Stimulated activated naive CD8-positive, alpha-beta T cell treated with anti-CD3 and anti-CD28 coated beads, Interleukin-15, amount 100 ng/mL, for 72 hours (primary cell): Measurements from ENCODE around the gene NPIPA2.
"Not testable (repeated sequence)": the region's sequence is repeated elsewhere in the genome, so short reads cannot be mapped to it uniquely, and the experiment has no call there.

ENCODE experiments used
- ATAC-seq: fragments of 150-1000 bp; cut with Tn5 transposase; 2 replicates; pipeline ENCODE4 v1.10.0; 2021; ENCODE audit warnings: mild to moderate bottlenecking, moderate library complexity
- DNase-seq, 2 donors: peaks; one replicate each; pipeline ENCODE4 v3.0.0; 2021 to 2022
- H3K27ac Mint-ChIP-seq, 2 donors: one replicate each; pipeline ENCODE4 v1.8.0; 2022; ENCODE audit warnings: mild to moderate bottlenecking in 2 of 2, mixed read lengths in 2 of 2, moderate library complexity in 2 of 2
- H3K27me3 Mint-ChIP-seq: one replicate; pipeline ENCODE4 v1.8.0; 2022; ENCODE audit warnings: mixed read lengths
- H3K4me1 Mint-ChIP-seq: one replicate; pipeline ENCODE4 v1.8.0; 2022; ENCODE audit warnings: mild to moderate bottlenecking, mixed read lengths
- H3K4me3 Mint-ChIP-seq, 2 donors: one replicate each; pipeline ENCODE4 v1.8.0; 2022; ENCODE audit warnings: mild to moderate bottlenecking in 2 of 2, mixed read lengths in 2 of 2, moderate library complexity in 1 of 2
- H3K9me3 Mint-ChIP-seq, 2 donors: one replicate each; pipeline ENCODE4 v1.8.0; 2022; ENCODE audit warnings: mixed read lengths in 2 of 2

The NPIPA2 gene

DNA sequence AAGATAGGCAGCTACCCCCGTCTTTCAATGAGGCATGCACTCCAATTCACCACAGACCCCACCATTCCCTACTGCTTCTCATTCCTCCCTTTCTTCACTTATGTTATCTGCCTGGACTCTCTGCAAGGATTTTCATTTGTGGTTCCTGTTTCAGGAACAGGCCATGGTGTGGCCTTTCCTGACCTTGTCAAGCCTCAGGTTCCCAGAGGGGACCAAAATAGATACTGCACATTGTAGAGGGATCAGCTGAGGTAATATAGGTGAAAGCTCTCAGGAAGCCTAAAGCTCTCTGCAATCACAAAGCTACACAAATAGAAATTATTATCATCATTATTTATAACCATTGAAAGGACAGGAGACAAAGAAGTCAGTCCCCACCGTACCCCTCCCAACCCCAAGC, 50.6 kb downstream of the NPIPA2 start:
- DNase-seq, H3K4me3 Mint-ChIP-seq, H3K9me3 Mint-ChIP-seq, H3K27ac Mint-ChIP-seq, H3K4me1 Mint-ChIP-seq, ATAC-seq, H3K27me3 Mint-ChIP-seq: not testable (repeated sequence)

DNA sequence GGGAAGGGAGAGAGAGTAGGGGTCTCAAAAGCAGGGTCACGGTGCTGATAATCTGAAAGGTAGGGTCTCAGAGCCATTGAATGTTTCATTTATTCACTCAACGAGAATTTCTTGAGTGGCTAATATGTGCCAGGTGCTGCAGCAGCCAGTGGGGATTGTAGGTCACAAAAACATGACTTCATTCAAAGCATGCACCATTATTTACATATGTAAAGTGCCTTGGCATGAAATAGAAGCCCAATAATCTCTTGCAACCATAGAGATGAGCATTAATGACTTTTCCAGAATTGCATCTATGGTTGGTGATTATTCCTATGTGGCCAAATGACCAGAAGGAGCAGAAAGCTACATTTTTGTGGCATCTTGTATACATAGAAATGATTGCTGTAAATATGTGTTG, 55.2 kb downstream of the NPIPA2 start:
- not testable (repeated sequence) for H3K27ac Mint-ChIP-seq, DNase-seq, H3K27me3 Mint-ChIP-seq, ATAC-seq, H3K9me3 Mint-ChIP-seq, H3K4me3 Mint-ChIP-seq, H3K4me1 Mint-ChIP-seq

DNA sequence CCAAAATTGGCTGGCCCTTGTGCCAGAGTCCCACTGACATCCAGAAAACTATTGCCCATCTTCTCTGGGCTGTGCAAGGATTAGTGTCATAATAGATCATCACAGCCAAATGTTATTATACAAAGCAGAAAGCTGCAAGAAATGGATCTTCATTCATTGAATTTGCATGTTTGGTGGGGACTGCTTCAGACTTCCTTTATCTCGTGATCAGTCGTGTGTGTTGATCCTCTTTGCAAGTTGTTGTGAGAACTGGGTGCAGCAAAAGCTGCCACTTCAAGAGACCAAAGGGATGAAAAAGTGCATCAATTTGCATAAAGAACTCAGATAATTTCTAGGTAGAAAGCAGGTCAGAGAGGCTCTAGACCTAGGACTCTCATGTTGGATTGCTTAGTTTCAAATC, 61.2 kb downstream of the NPIPA2 start:
- not testable (repeated sequence) for H3K4me1 Mint-ChIP-seq, H3K9me3 Mint-ChIP-seq, ATAC-seq, H3K27ac Mint-ChIP-seq, DNase-seq, H3K4me3 Mint-ChIP-seq, H3K27me3 Mint-ChIP-seq

DNA sequence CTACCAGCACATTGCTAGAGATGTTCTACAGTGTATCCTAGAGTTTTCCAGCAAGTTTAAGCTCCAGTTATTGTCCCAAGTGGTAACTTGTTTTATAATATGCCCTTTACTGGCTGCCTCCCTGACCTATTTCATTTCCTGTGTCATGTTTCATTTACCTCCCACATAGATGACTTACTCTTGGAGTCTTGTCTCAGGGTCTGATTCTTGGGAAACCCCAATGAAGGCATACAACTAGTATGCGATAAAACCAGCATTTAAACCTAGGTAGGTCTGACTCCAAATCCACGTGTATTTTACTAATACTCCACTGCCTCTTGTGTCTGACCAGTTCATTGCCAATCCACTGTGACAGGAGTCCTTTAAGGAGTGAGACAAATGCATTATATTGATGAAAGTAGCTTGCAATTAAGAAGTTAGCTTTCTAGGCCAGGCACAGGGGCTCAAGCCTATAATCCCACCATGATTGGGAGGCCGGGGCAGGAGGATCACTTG, 64.9 kb downstream of the NPIPA2 start:
- not testable (repeated sequence) for ATAC-seq, H3K27ac Mint-ChIP-seq, H3K27me3 Mint-ChIP-seq, DNase-seq, H3K4me1 Mint-ChIP-seq, H3K4me3 Mint-ChIP-seq, H3K9me3 Mint-ChIP-seq

DNA sequence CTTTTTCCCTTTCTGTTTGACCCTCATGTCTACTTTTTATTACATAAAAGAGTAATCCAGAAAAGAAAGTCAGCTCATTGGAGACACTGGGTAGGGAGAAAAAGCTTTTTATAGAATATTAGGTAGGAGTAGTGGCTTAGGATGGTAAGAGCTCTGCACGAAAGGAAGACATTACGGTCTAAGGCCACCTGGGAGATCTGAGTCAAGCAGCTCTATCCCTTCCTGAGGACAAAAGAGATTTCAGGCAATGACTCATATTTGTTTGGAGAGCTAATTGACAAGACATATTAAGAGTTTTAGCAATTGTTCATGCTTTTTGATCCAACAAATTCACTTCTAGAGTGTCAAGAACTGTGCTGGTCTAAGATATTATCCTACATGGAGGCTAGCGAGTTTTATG, 71.6 kb downstream of the NPIPA2 start:
- not testable (repeated sequence) for H3K9me3 Mint-ChIP-seq, DNase-seq, H3K4me1 Mint-ChIP-seq, H3K27me3 Mint-ChIP-seq, H3K4me3 Mint-ChIP-seq, H3K27ac Mint-ChIP-seq, ATAC-seq
